Testis (tissue), 3 donors: ENCODE data around the gene CERS4. TPM values are rescaled to one million over a fixed set of nuclear protein-coding genes. Genes with fewer than 3 reads are reported as not detected.

ENCODE experiments used
- DNase-seq: peaks from one replicate; pipeline ENCODE4 v3.0.0-alpha.2; 2019
- H3K27ac ChIP-seq, 2 donors: fragments of 200-600 bp; sonication (generic); one replicate each; pipeline ENCODE4 v1.5.1; 2019
- H3K27me3 ChIP-seq: fragments of 200-600 bp; sonication (generic); one replicate; pipeline ENCODE4 v1.5.1; 2019
- H3K36me3 ChIP-seq: fragments of 200-600 bp; sonication (generic); one replicate; pipeline ENCODE4 v1.5.1; 2017; ENCODE audit warnings: low read depth; ENCODE audit errors: missing control alignments
- H3K4me1 ChIP-seq: fragments of 200-600 bp; sonication (generic); one replicate; pipeline ENCODE4 v1.5.1; 2019
- H3K4me3 ChIP-seq, 2 donors: fragments of 200-600 bp; sonication (generic); one replicate each; pipeline ENCODE4 v1.5.1; 2017 to 2019
- H3K9me3 ChIP-seq: fragments of 200-600 bp; sonication (generic); one replicate; pipeline ENCODE4 v1.5.1; 2017
- CTCF ChIP-seq, 3 experiments: fragments of 450-650 bp in 2 of 3; fragments of 200-600 bp in 1 of 3; sonication (generic) in 1 of 3; IDR thresholded peaks; one replicate each; pipeline ENCODE4 v1.5.1; 2016 to 2019; ENCODE audit warnings: antibody characterized with exemption in 3 of 3, mild to moderate bottlenecking in 2 of 3, moderate library complexity in 1 of 3
- POLR2A ChIP-seq: fragments of 450-650 bp; IDR thresholded peaks from one replicate; pipeline ENCODE4 v1.6.1; 2017; ENCODE audit warnings: antibody characterized with exemption, mild to moderate bottlenecking, moderate library complexity
- WGBS, 2 donors: methylation state at CpG; one replicate each; pipeline ENCODE4 v1.1.5; 2018; 5-methylcytosine and 5-hydroxymethylcytosine counted together
- intact Hi-C: fragments of 100-400 bp; cut with DNase I; formaldehyde crosslinking; loops from one replicate; pipeline ENCODE4 v1.15.1; 2023; ENCODE audit warnings: low total_unique reads
- polyA plus RNA-seq: library from polyadenylated mRNA; stranded (reverse); fragments of 350-450 nt; fragmentation: Illumina TruSeq; extraction: RNeasy Lipid Tissue Mini Kit (QIAGEN cat#74804); gene quantifications from one replicate; pipeline ENCODE4 v1.2.3, GENCODE V29; 2014; ENCODE audit warnings: low read depth, low replicate concordance; ENCODE audit not compliant: insufficient read depth
- total RNA-seq, 2 donors: library from RNA; depleted of rRNA; stranded (reverse); fragments of >200 nt; gene quantifications; one replicate each; pipeline ENCODE4 v1.2.3, GENCODE V29; 2016

CERS4 gene
- total and polyA plus RNA-seq, 3 donors from 2014 or later, result 35.2 to 105 (median 68.6) TPM

- no peak for DNase-seq
- Histone ChIP-seq H3K27me3 (no peaks in the 10 kb centered on the region), H3K4me1 (peaks cover 27% of the 10 kb centered on the region), H3K9me3 (no peaks in the 10 kb centered on the region), H3K4me3 (no peak overlapping the region), H3K36me3 (no peaks in the 10 kb centered on the region), H3K27ac (peak overlapping the region; percentile 53 to 84)
- 86 to 94% methylated on average over 3 of the region's 3 CpGs for WGBS, 2 donors
- no peak for TF ChIP-seq POLR2A
- intact Hi-C loops, result no loop called here
These were observed 30.5 kb downstream of the CERS4 start for GRCh38 chr19:8239528-8240273.

GRCh38 chr19:8240274-8241229, 31.4 kb downstream of the CERS4 start:
- H3K4me3 ChIP-seq, result no peak overlapping the region
- 30 to 36% methylated on average over 7 to 17 of the region's 17 CpGs for WGBS, 2 donors
- intact Hi-C loops, result no loop called here

GRCh38 chr19:8241646-8242045, 32.5 kb downstream of the CERS4 start:
- 73 to 81% methylated on average over 3 to 4 of the region's 4 CpGs for WGBS, 2 donors
- Histone ChIP-seq H3K4me1 (peaks cover 27% of the 10 kb centered on the region), H3K27me3 (no peaks in the 10 kb centered on the region), H3K27ac (no peak overlapping the region), H3K9me3 (no peaks in the 10 kb centered on the region), H3K36me3 (no peaks in the 10 kb centered on the region), H3K4me3 (no peak overlapping the region)
- intact Hi-C loops, result no loop called here
- no peak for DNase-seq
- no peak for TF ChIP-seq CTCF (IDR thresholded peaks at IDR 0.05)
- TF ChIP-seq POLR2A, result no peak

More at GRCh38 chr19:8240274-8241229, 31.4 kb downstream of the CERS4 start:
- peak; percentile 95 for DNase-seq
- H3K27me3 ChIP-seq, result no peaks in the 10 kb centered on the region
- H3K36me3 ChIP-seq, result no peaks in the 10 kb centered on the region
- H3K9me3 ChIP-seq, result no peaks in the 10 kb centered on the region
- peak overlapping the region; percentile 53 to 84 for H3K27ac ChIP-seq
- H3K4me1 ChIP-seq, result peaks cover 27% of the 10 kb centered on the region
- TF ChIP-seq CTCF (IDR thresholded peaks at IDR 0.05) (no peak), POLR2A (no peak)

GRCh38 chr19:8242211-8242821, 33.1 kb downstream of the CERS4 start:
- intact Hi-C loops, result no loop called here
- WGBS, 2 donors, result 90 to 91% methylated on average over 4 of the region's 4 CpGs
- H3K27ac ChIP-seq, result no peak overlapping the region
- no peak for DNase-seq
- no peaks in the 10 kb centered on the region for H3K27me3 ChIP-seq
- no peak for TF ChIP-seq CTCF (IDR thresholded peaks at IDR 0.05)
- no peak for TF ChIP-seq POLR2A
- H3K9me3 ChIP-seq, result no peaks in the 10 kb centered on the region
- peaks cover 27% of the 10 kb centered on the region for H3K4me1 ChIP-seq
- H3K36me3 ChIP-seq, result no peaks in the 10 kb centered on the region
- no peak overlapping the region for H3K4me3 ChIP-seq

GRCh38 chr19:8243146-8243545, 34.0 kb downstream of the CERS4 start:
- H3K27ac ChIP-seq, result no peak overlapping the region
- H3K27me3 ChIP-seq, result no peaks in the 10 kb centered on the region
- H3K4me3 ChIP-seq, result no peak overlapping the region
- intact Hi-C loops, result no loop called here
- 74 to 83% methylated on average over 3 of the region's 3 CpGs for WGBS, 2 donors
- DNase-seq, result no peak
- H3K9me3 ChIP-seq, result no peaks in the 10 kb centered on the region
- TF ChIP-seq POLR2A (no peak), CTCF (IDR thresholded peaks at IDR 0.05) (no peak)
- H3K4me1 ChIP-seq, result peaks cover 24% of the 10 kb centered on the region
- H3K36me3 ChIP-seq, result no peaks in the 10 kb centered on the region
